H1 (cell line): ENCODE measurements around the gene GREB1L.

Source experiments
- ATF2 ChIP-seq: IDR thresholded peaks from 2 replicates; pipeline ENCODE4 v1.6.1; 2012; ENCODE audit warnings: low read length, inconsistent platforms
- CHD2 ChIP-seq: IDR thresholded peaks from 2 replicates; pipeline ENCODE4 v1.6.1; 2012; ENCODE audit warnings: low read length, improper control_type of control experiment
- CTCF ChIP-seq, 3 experiments: IDR thresholded peaks; 1 replicate in 2 of 3; 2 replicates in 1 of 3; pipeline versions ENCODE4 v1.5.1 to v1.6.1; 2011; ENCODE audit warnings: low read length in 3 of 3, mild to moderate bottlenecking in 3 of 3, inconsistent platforms in 2 of 3, low read depth in 1 of 3, moderate library complexity in 1 of 3; ENCODE audit not compliant: insufficient read depth in 1 of 3; ENCODE audit errors: control extremely low read depth in 1 of 3
- EZH2 ChIP-seq: fragments of 200-600 bp; sonication (generic); IDR thresholded peaks from 2 replicates; pipeline ENCODE4 v1.7.1; 2012; ENCODE audit warnings: low read depth, mild to moderate bottlenecking, moderate library complexity, low read length, inconsistent platforms; ENCODE audit not compliant: severe bottlenecking
- POLR2A ChIP-seq, 2 experiments: IDR thresholded peaks; 1 replicate in 1 of 2; 2 replicates in 1 of 2; pipeline ENCODE4 v1.6.1; 2011; ENCODE audit warnings: low read depth in 2 of 2, low read length in 2 of 2, mild to moderate bottlenecking in 2 of 2; ENCODE audit errors: control extremely low read depth in 1 of 2
- POLR2AphosphoS5 ChIP-seq: IDR thresholded peaks from 2 replicates; pipeline ENCODE4 v1.6.1; 2011; ENCODE audit warnings: low read depth, low read length
- RBBP5 ChIP-seq: IDR thresholded peaks from 2 replicates; pipeline ENCODE4 v1.7.1; 2012; ENCODE audit warnings: low read depth, mild to moderate bottlenecking, inconsistent platforms, low read length, moderate library complexity, borderline replicate concordance
- ZNF274 ChIP-seq: IDR thresholded peaks from 2 replicates; pipeline ENCODE4 v1.7.0; 2012; ENCODE audit warnings: low read length, borderline replicate concordance; ENCODE audit errors: extremely low read depth

- TF ChIP-seq POLR2A (IDR thresholded peaks at IDR 0.05; ENCODE audit: control extremely low read depth in 1 of 2, low read depth in 2 of 2, low read length in 2 of 2): no peak
- no peak for TF ChIP-seq EZH2
- no peak for TF ChIP-seq RBBP5
- no peak for TF ChIP-seq ATF2
- TF ChIP-seq CTCF (IDR thresholded peaks at IDR 0.05; ENCODE audit: control extremely low read depth in 1 of 3, insufficient read depth in 1 of 3, low read depth in 1 of 3, low read length in 3 of 3): no peak
- TF ChIP-seq POLR2AphosphoS5: no peak
- TF ChIP-seq CHD2: no peak
- no peak for TF ChIP-seq ZNF274
Measured at GRCh38 chr18:21241301-21242048, 557 bp upstream of the GREB1L start.
